Uterus (tissue), 4 donors: Measurements from ENCODE around the gene ZNF546. TPM values are rescaled to one million over a fixed set of nuclear protein-coding genes. Genes with fewer than 3 reads are reported as not detected.
A peak's percentile ranks its signal among the peaks of the same experiment; 100 is the strongest.

ENCODE experiments used
- DNase-seq, 2 donors: peaks; one replicate each; pipeline ENCODE4 v3.0.0-alpha.2; 2019 to 2020
- H3K27ac ChIP-seq, 2 donors: fragments of 200-600 bp; sonication (generic); 1 replicate in 1 of 2; 2 replicates in 1 of 2; pipeline ENCODE4 v1.5.1; 2016 to 2018
- H3K27me3 ChIP-seq, 2 donors: fragments of 200-600 bp; sonication (generic); one replicate each; pipeline ENCODE4 v1.5.1; 2018 to 2019; ENCODE audit warnings: control low read depth in 1 of 2
- H3K36me3 ChIP-seq, 2 donors: fragments of 200-600 bp; sonication (generic); one replicate each; pipeline ENCODE4 v1.5.1; 2019; ENCODE audit warnings: control low read depth in 1 of 2
- H3K4me1 ChIP-seq, 2 donors: fragments of 200-600 bp; sonication (generic); one replicate each; pipeline ENCODE4 v1.5.1; 2018 to 2019; ENCODE audit warnings: control low read depth in 1 of 2
- H3K4me3 ChIP-seq, 2 donors: fragments of 200-600 bp; sonication (generic); 1 replicate in 1 of 2; 2 replicates in 1 of 2; pipeline ENCODE4 v1.5.1; 2018 to 2019; ENCODE audit warnings: mild to moderate bottlenecking in 1 of 2
- H3K9me3 ChIP-seq, 2 donors: fragments of 200-600 bp; sonication (generic); one replicate each; pipeline ENCODE4 v1.5.1; 2019; ENCODE audit warnings: control low read depth in 1 of 2
- CTCF ChIP-seq, 4 experiments: fragments of 200-600 bp in 2 of 4; fragments of 450-650 bp in 2 of 4; sonication (generic) in 2 of 4; IDR thresholded peaks; one replicate each; pipeline ENCODE4 v1.5.1; 2016 to 2019; ENCODE audit warnings: antibody characterized with exemption in 4 of 4, mild to moderate bottlenecking in 2 of 4, moderate library complexity in 1 of 4
- POLR2A ChIP-seq, 2 donors: fragments of 450-650 bp; IDR thresholded peaks; one replicate each; pipeline ENCODE4 v1.6.1; 2016; ENCODE audit warnings: antibody characterized with exemption in 2 of 2, mild to moderate bottlenecking in 1 of 2, moderate library complexity in 1 of 2
- intact Hi-C: fragments of 100-400 bp; cut with DNase I; formaldehyde crosslinking; loops from one replicate; pipeline ENCODE4 v1.15.1; 2023; ENCODE audit warnings: low total_unique reads
- total RNA-seq, 4 donors: library from RNA; depleted of rRNA in 3 of 4; stranded (reverse); fragments of >200 nt in 3 of 4; gene quantifications; one replicate each; pipeline versions ENCODE4 v1.1.0 to v1.2.4, GENCODE V29; 2014 to 2023
- donor health status: DM: yes; HTN: yes; CAD: no.

The ZNF546 gene
- total RNA-seq, 4 donors from 2014 or later = 1.0 to 18.9 (median 6.3) TPM

- DNase-seq = no peak
- intact Hi-C loops = no loop called here
- peak overlapping the region; percentile 84 to 88 for H3K27ac ChIP-seq
Observed at GRCh38 chr19:39971380-39972035, 25.4 kb upstream of the ZNF546 start.

GRCh38 chr19:39974377-39975155 is 22.3 kb upstream of the ZNF546 start:
- intact Hi-C loops = no loop called here
- H3K36me3 ChIP-seq = no peaks in the 10 kb centered on the region
- H3K4me1 ChIP-seq = no peaks in the 10 kb centered on the region
- H3K4me3 ChIP-seq = no peak overlapping the region
- H3K27me3 ChIP-seq = no peaks in the 10 kb centered on the region
- H3K27ac ChIP-seq = no peak overlapping the region
- TF ChIP-seq POLR2A (IDR thresholded peaks at IDR 0.05) (no peak), CTCF (IDR thresholded peaks at IDR 0.05) (no peak)
- DNase-seq = no peak
- H3K9me3 ChIP-seq = no peaks in the 10 kb centered on the region

More at GRCh38 chr19:39971380-39972035, 25.4 kb upstream of the ZNF546 start:
- H3K4me3 ChIP-seq = peak overlapping the region; percentile 75 to 80
- no peak for TF ChIP-seq POLR2A (IDR thresholded peaks at IDR 0.05)
- no peak for TF ChIP-seq CTCF (IDR thresholded peaks at IDR 0.05)
- no peaks in the 10 kb centered on the region for H3K9me3 ChIP-seq
- no peaks in the 10 kb centered on the region for H3K36me3 ChIP-seq
- H3K4me1 ChIP-seq = no peaks in the 10 kb centered on the region
- H3K27me3 ChIP-seq = no peaks in the 10 kb centered on the region

GRCh38 chr19:39982883-39983282 is 14.0 kb upstream of the ZNF546 start:
- no peaks in the 10 kb centered on the region for H3K36me3 ChIP-seq
- intact Hi-C loops = no loop called here
- H3K9me3 ChIP-seq = peaks cover 0 to 27% of the 10 kb centered on the region in 2 donors
- no peak for TF ChIP-seq CTCF (IDR thresholded peaks at IDR 0.05)
- DNase-seq = no peak
- no peak overlapping the region for H3K27ac ChIP-seq
- no peaks in the 10 kb centered on the region for H3K27me3 ChIP-seq
- H3K4me3 ChIP-seq = no peak overlapping the region
- no peaks in the 10 kb centered on the region for H3K4me1 ChIP-seq

GRCh38 chr19:39983695-39984300 is 13.1 kb upstream of the ZNF546 start:
- peaks cover 0 to 31% of the 10 kb centered on the region in 2 donors for H3K9me3 ChIP-seq
- TF ChIP-seq CTCF (IDR thresholded peaks at IDR 0.05) (no peak), POLR2A (IDR thresholded peaks at IDR 0.05) (no peak)
- H3K27ac ChIP-seq = no peak overlapping the region
- no peak overlapping the region for H3K4me3 ChIP-seq
- no peaks in the 10 kb centered on the region for H3K4me1 ChIP-seq
- no peak for DNase-seq
- intact Hi-C loops = no loop called here
- H3K36me3 ChIP-seq = no peaks in the 10 kb centered on the region
- no peaks in the 10 kb centered on the region for H3K27me3 ChIP-seq

- peaks cover 0 to 31% of the 10 kb centered on the region in 2 donors for H3K9me3 ChIP-seq
- DNase-seq = no peak
- no peaks in the 10 kb centered on the region for H3K4me1 ChIP-seq
- H3K36me3 ChIP-seq = no peaks in the 10 kb centered on the region
- no peak for TF ChIP-seq CTCF (IDR thresholded peaks at IDR 0.05)
- TF ChIP-seq POLR2A (IDR thresholded peaks at IDR 0.05) = no peak
- no peak overlapping the region for H3K27ac ChIP-seq
- intact Hi-C loops = no loop called here
- no peaks in the 10 kb centered on the region for H3K27me3 ChIP-seq
- no peak overlapping the region for H3K4me3 ChIP-seq
Observed at GRCh38 chr19:39986643-39987042, 10.2 kb upstream of the ZNF546 start.
